NB4 (cell line): ENCODE results near the gene SSX4B.

Experiments used
- MAX ChIP-seq: IDR thresholded peaks from 2 replicates; pipeline ENCODE4 v1.6.1; 2011; ENCODE audit warnings: low read depth, low read length
- POLR2A ChIP-seq: IDR thresholded peaks from 2 replicates; pipeline ENCODE4 v1.6.1; 2011; ENCODE audit warnings: mild to moderate bottlenecking; ENCODE audit not compliant: insufficient read length; ENCODE audit errors: extremely low read depth

GRCh38 chrX:48458711-48459110 lies 47.0 kb upstream of the SSX4B start:
- TF ChIP-seq MAX: no peak
- no peak for TF ChIP-seq POLR2A
